Activated naive CD8-positive, alpha-beta T cell treated with anti-CD3 and anti-CD28 coated beads for 36 hours (primary cell): ENCODE results near the gene OSBPL10. TPM values are rescaled to one million over a fixed set of nuclear protein-coding genes. Genes with fewer than 3 reads are reported as not detected.
"Not testable (repeated sequence)": the region's sequence is repeated elsewhere in the genome, so short reads cannot be mapped to it uniquely, and the experiment has no call there.

Source experiments
- DNase-seq: peaks from one replicate; pipeline ENCODE4 v3.0.0; 2021
- H3K27ac Mint-ChIP-seq: one replicate; pipeline ENCODE4 v1.8.0; 2022; ENCODE audit warnings: mild to moderate bottlenecking, moderate library complexity, mixed read lengths
- H3K27me3 Mint-ChIP-seq: one replicate; pipeline ENCODE4 v1.8.0; 2022; ENCODE audit warnings: mild to moderate bottlenecking, mixed read lengths
- H3K36me3 Mint-ChIP-seq: one replicate; pipeline ENCODE4 v1.8.0; 2021; ENCODE audit warnings: mild to moderate bottlenecking, mixed read lengths
- H3K4me1 Mint-ChIP-seq: one replicate; pipeline ENCODE4 v1.8.0; 2021; ENCODE audit warnings: mixed read lengths
- H3K4me3 Mint-ChIP-seq: one replicate; pipeline ENCODE4 v1.8.0; 2022; ENCODE audit warnings: mild to moderate bottlenecking, moderate library complexity, mixed read lengths
- H3K9me3 Mint-ChIP-seq: one replicate; pipeline ENCODE4 v1.8.0; 2022; ENCODE audit warnings: mixed read lengths
- total RNA-seq, 2 experiments: library from RNA; stranded (reverse); gene quantifications; one replicate each; pipeline ENCODE4 v1.2.3, GENCODE V29; 2021

OSBPL10 gene
- total RNA-seq, 2 experiments from 2014 or later, result 5.4 to 5.5 TPM

DNA sequence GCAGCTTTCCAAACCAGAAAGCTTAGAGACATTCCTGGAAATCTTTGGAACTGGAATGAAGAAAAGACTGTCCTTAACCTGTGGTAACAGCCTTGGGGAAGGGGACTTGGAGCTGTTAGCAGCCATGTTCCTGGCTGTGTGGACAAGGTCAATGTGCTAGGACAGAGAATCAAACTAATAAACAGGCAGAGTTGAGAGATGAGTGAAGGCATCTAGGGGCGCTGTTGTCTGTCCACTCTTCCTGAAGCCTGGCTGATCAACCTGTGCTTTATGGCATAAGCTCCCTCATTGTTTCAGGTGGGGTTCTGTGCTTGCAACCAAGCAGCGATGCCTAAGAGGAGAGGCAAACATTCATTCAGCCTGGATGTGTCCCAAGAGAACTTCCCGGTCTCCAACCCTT, 19.8 kb upstream of the OSBPL10 start:
- H3K4me3 Mint-ChIP-seq, result no peak overlapping the region
- peaks cover 21% of the 10 kb centered on the region for H3K27me3 Mint-ChIP-seq
- no peaks in the 10 kb centered on the region for H3K36me3 Mint-ChIP-seq
- no peak overlapping the region for H3K27ac Mint-ChIP-seq
- no peak for DNase-seq
- peaks cover 1% of the 10 kb centered on the region for H3K9me3 Mint-ChIP-seq
- peaks cover 6% of the 10 kb centered on the region for H3K4me1 Mint-ChIP-seq

DNA sequence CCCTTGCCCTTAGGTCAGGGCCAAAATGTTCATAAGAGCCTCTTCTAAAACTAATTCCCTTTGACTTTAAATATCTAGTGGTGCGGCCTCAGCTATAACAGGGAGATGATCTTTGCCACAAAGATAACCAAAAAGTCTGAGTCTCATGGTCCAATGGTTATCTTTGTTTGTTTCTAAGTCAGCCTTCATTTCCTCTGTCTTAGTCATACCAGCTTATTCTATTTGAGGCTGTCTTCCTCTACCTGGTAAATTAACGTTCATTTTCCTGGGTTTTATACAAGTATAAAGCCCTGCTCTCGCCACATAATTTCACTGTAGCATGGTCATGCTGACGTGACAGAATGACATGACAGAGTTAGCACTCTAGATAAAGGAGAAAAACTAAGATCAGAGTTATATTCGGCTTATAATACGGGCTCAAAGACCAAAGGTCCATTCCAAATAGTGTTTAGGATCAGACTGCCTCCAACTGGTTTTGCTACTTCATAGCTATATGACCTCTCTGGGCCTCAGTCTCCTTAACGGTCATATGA, 18.9 kb upstream of the OSBPL10 start:
- peaks cover 2% of the 10 kb centered on the region for H3K9me3 Mint-ChIP-seq
- no peak overlapping the region for H3K27ac Mint-ChIP-seq
- DNase-seq, result no peak
- peaks cover 21% of the 10 kb centered on the region for H3K27me3 Mint-ChIP-seq
- no peaks in the 10 kb centered on the region for H3K36me3 Mint-ChIP-seq
- H3K4me1 Mint-ChIP-seq, result peaks cover 6% of the 10 kb centered on the region
- no peak overlapping the region for H3K4me3 Mint-ChIP-seq

GRCh38 chr3:31997500-31997899, 16.4 kb upstream of the OSBPL10 start:
- Mint-ChIP-seq H3K4me3 (no peak overlapping the region), H3K27ac (no peak overlapping the region), H3K9me3 (peaks cover 12% of the 10 kb centered on the region), H3K27me3 (peaks cover 12% of the 10 kb centered on the region), H3K4me1 (peaks cover 2% of the 10 kb centered on the region), H3K36me3 (peaks cover 2% of the 10 kb centered on the region)
- DNase-seq, result no peak

DNA sequence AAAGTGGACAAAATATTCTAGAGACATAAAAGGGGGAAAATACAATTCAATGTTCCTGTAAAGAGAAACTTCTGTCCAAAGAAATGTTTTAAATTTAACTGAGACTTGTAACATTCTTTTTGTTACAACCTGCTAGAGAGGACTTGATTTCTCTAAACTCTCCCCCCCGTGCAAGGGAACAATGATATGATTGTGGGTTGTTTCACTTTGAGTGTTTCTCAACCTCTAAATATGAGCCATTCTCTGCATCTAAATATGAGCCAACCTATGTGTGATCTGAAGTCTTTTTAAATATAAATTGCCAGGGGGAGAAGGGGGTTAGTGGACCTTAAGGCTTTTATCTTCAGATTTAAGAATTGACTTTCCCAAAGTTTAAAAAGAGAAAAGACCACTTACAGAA, 15.1 kb upstream of the OSBPL10 start:
- Mint-ChIP-seq H3K27me3 (peaks cover 12% of the 10 kb centered on the region), H3K4me3 (no peak overlapping the region), H3K36me3 (peaks cover 2% of the 10 kb centered on the region), H3K4me1 (peaks cover 2% of the 10 kb centered on the region), H3K27ac (no peak overlapping the region), H3K9me3 (peaks cover 13% of the 10 kb centered on the region)
- DNase-seq, result no peak

GRCh38 chr3:31995026-31995425, 14.0 kb upstream of the OSBPL10 start:
- H3K4me1 Mint-ChIP-seq, H3K36me3 Mint-ChIP-seq, DNase-seq, H3K27ac Mint-ChIP-seq, H3K4me3 Mint-ChIP-seq: not testable (repeated sequence)
- peaks cover 12% of the 10 kb centered on the region for H3K27me3 Mint-ChIP-seq
- H3K9me3 Mint-ChIP-seq, result peaks cover 13% of the 10 kb centered on the region

DNA sequence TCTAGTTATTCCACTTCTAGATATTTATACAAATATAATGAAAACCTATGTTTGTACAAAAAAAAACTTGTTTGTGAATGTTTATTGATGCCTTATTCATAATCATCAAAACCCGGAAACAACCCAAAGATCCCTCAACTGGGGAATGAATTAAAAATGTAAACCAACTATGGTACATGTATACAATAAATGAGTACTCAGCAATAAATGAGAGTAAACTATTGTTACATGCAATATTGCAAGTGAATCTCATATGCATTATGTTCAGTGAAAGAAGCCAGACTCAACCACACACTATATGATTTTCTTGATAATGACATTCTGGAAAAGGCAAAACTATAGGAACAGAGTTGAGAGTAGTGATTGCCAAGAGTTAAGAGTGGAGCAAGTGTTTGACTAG, 12.8 kb upstream of the OSBPL10 start:
- H3K27me3 Mint-ChIP-seq, result peaks cover 12% of the 10 kb centered on the region
- DNase-seq, result no peak
- H3K4me3 Mint-ChIP-seq, result no peak overlapping the region
- H3K4me1 Mint-ChIP-seq, result peaks cover 2% of the 10 kb centered on the region
- H3K36me3 Mint-ChIP-seq, result peaks cover 3% of the 10 kb centered on the region
- H3K27ac Mint-ChIP-seq, result no peak overlapping the region
- H3K9me3 Mint-ChIP-seq, result peaks cover 13% of the 10 kb centered on the region

GRCh38 chr3:31992995-31993394, 11.9 kb upstream of the OSBPL10 start:
- H3K36me3 Mint-ChIP-seq, H3K27me3 Mint-ChIP-seq, H3K27ac Mint-ChIP-seq, H3K4me1 Mint-ChIP-seq, H3K4me3 Mint-ChIP-seq, DNase-seq: not testable (repeated sequence)
- H3K9me3 Mint-ChIP-seq, result peaks cover 13% of the 10 kb centered on the region

DNA sequence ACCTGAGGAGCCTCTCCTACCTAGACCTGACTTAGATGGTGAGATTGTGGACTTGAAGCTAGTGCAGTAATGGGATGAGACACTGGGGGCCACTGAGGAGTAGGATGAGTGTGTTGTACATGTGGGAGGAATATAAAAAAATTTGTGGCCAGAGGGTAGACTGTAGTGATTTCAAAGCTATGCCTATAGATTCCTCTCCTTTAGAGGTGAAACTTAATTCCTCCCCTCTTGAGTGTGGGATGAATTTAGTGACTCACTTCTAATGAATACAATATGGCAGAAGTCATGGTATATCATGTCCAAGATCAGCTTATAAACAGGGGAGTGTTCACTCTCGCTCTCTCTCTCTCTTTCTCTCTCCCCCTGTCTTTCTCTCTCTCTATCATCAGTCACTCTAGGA, 7.2 kb upstream of the OSBPL10 start:
- Mint-ChIP-seq H3K27me3 (peaks cover 5% of the 10 kb centered on the region), H3K9me3 (peaks cover 4% of the 10 kb centered on the region), H3K36me3 (peaks cover 1% of the 10 kb centered on the region), H3K27ac (no peak overlapping the region), H3K4me3 (no peak overlapping the region), H3K4me1 (no peaks in the 10 kb centered on the region)
- DNase-seq, result no peak

DNA sequence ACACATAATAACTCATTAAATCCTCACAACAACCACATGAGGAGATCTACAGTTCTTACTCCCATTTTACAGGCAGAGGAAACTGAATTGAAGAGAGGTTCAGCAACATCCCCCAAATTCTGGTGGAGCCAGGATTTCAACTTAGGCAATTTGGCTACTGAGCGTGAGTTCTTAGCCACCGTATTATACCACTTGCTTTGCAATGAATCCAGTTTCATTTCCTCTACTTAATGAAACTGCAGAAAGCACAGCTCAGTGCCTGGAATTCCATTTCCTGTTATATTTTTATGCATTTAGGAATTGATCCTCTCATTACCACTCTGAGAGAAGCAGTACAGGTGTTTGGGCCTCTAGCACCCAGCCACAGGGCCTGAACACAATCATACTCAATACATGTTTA, 4.8 kb upstream of the OSBPL10 start:
- H3K27me3 Mint-ChIP-seq, result peaks cover 22% of the 10 kb centered on the region
- H3K9me3 Mint-ChIP-seq, result no peaks in the 10 kb centered on the region
- H3K27ac Mint-ChIP-seq, result no peak overlapping the region
- H3K36me3 Mint-ChIP-seq, result no peaks in the 10 kb centered on the region
- peaks cover 3% of the 10 kb centered on the region for H3K4me1 Mint-ChIP-seq
- DNase-seq, result no peak
- no peak overlapping the region for H3K4me3 Mint-ChIP-seq

DNA sequence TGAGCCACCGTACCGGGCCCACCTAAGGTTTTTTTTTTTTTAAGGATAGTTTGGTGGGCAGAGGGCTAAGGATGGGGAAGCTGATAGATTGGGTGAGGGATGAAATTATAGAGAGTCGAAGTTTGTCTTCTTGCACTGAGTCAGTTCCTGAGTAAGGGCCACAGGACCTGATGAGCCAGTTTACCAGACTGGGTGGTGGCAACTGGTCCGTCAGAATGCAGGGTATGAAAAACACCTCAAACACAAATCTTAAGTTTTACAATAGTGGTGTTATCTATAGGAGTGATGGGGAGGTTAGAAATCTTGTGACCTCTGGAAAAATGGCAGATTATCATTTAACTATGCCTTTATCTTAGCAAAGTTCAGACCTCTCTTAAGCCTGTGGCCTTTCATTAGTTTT, 3.3 kb upstream of the OSBPL10 start:
- Mint-ChIP-seq H3K4me3 (no peak overlapping the region), H3K9me3 (peaks cover under 1% of the 10 kb centered on the region), H3K36me3 (peaks cover under 1% of the 10 kb centered on the region), H3K27ac (no peak overlapping the region), H3K4me1 (peaks cover 12% of the 10 kb centered on the region), H3K27me3 (peaks cover 27% of the 10 kb centered on the region)
- no peak for DNase-seq

- Mint-ChIP-seq H3K27ac (no peak overlapping the region), H3K9me3 (peaks cover 3% of the 10 kb centered on the region), H3K4me3 (peak overlapping the region; percentile 80), H3K27me3 (peaks cover 41% of the 10 kb centered on the region), H3K4me1 (peaks cover 30% of the 10 kb centered on the region), H3K36me3 (peaks cover 13% of the 10 kb centered on the region)
- DNase-seq, result peak; percentile 59
Measured at GRCh38 chr3:31980530-31981205, 394 bp downstream of the OSBPL10 start.

GRCh38 chr3:31979001-31979697, 1.9 kb downstream of the OSBPL10 start:
- Mint-ChIP-seq H3K9me3 (peaks cover 3% of the 10 kb centered on the region), H3K27me3 (peaks cover 53% of the 10 kb centered on the region), H3K36me3 (peaks cover 15% of the 10 kb centered on the region), H3K4me1 (peaks cover 30% of the 10 kb centered on the region), H3K4me3 (peak overlapping the region; percentile 75), H3K27ac (peak overlapping the region; percentile 86)
- DNase-seq, result no peak

- H3K27ac Mint-ChIP-seq, result peak overlapping the region; percentile 86
Measured at GRCh38 chr3:31978553-31978952, 2.5 kb downstream of the OSBPL10 start.

DNA sequence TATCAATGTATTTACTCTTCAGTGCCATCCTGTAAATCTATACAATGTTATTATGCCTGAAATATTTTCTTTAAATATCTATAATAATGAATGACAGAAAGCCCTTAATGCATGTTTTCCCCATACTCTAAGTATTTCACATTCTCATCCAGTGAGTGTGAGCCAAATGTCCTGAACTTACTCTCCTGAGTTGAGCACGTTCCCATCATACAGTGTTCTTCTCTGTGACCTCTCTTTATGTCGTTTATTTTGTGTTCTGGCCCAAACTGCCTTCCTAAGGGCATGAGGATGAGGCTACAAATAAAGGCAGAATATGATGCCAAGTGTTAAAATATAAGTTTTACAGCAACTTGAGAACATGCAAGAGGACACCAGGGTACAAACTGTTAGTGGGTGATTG, 3.3 kb downstream of the OSBPL10 start:
- H3K4me3 Mint-ChIP-seq, result no peak overlapping the region
- H3K36me3 Mint-ChIP-seq, result peaks cover 15% of the 10 kb centered on the region
- no peak overlapping the region for H3K27ac Mint-ChIP-seq
- H3K27me3 Mint-ChIP-seq, result peaks cover 54% of the 10 kb centered on the region
- H3K4me1 Mint-ChIP-seq, result peaks cover 30% of the 10 kb centered on the region
- H3K9me3 Mint-ChIP-seq, result peaks cover 3% of the 10 kb centered on the region
- DNase-seq, result no peak

More at GRCh38 chr3:31978553-31978952, 2.5 kb downstream of the OSBPL10 start:
- Mint-ChIP-seq H3K36me3 (peaks cover 15% of the 10 kb centered on the region), H3K4me3 (peak overlapping the region; percentile 75), H3K4me1 (peaks cover 30% of the 10 kb centered on the region), H3K9me3 (peaks cover 3% of the 10 kb centered on the region), H3K27me3 (peaks cover 55% of the 10 kb centered on the region)
- DNase-seq, result no peak

DNA sequence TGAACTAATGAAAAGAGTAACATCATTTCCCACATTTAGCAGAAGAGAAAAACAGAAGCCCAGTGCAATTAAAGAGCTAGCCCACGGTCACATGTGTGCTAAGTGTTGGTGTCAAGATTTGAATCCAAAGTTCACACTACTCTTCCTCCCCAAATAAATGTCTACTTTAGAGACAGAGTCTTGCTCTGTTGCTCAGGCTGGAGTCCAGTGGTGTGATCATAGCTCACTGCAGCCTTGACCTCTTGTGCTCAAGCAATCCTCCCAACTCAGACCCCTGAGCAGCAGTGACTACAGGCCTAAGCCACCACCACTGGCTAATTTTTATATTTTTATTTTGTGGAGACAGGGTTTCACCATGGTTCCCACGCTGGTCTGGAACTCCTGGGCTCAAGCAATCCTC, 4.8 kb downstream of the OSBPL10 start:
- no peak overlapping the region for H3K27ac Mint-ChIP-seq
- peaks cover 15% of the 10 kb centered on the region for H3K36me3 Mint-ChIP-seq
- peaks cover 27% of the 10 kb centered on the region for H3K4me1 Mint-ChIP-seq
- peaks cover 3% of the 10 kb centered on the region for H3K9me3 Mint-ChIP-seq
- no peak overlapping the region for H3K4me3 Mint-ChIP-seq
- no peak for DNase-seq
- H3K27me3 Mint-ChIP-seq, result peaks cover 40% of the 10 kb centered on the region
